ENCODE results near the gene TMEM63A. TPM values are rescaled to one million over a fixed set of nuclear protein-coding genes. Genes with fewer than 3 reads are reported as not detected.

TMEM63A gene
- total RNA-seq, 1 experiment from 2014 or later = 91.7 TPM

DNA sequence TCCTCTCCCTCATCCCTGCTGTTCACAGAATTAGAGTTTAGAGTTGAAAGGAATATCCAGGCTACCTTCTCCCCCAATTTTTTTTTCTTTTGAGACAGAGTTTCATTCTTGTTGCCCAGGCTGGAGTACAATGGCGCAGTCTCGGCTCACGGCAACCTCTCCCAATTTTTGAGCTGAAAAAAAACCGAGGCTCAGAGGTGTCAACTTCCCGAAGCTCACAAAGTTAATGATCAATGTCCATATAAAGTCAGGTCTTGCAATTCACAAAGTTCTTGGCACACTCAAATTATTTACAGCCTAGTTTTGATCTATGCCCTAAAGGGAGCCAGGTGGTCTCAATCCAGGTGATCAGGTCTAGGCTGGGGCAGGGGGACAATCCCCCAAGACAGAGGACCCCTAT, 7.6 kb upstream of the TMEM63A start (continued):
- TF ChIP-seq, protein P1, sequence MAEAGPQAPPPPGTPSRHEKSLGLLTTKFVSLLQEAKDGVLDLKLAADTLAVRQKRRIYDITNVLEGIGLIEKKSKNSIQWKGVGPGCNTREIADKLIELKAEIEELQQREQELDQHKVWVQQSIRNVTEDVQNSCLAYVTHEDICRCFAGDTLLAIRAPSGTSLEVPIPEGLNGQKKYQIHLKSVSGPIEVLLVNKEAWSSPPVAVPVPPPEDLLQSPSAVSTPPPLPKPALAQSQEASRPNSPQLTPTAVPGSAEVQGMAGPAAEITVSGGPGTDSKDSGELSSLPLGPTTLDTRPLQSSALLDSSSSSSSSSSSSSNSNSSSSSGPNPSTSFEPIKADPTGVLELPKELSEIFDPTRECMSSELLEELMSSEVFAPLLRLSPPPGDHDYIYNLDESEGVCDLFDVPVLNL (CRISPR knock-in tag; IDR thresholded peaks at IDR 0.05; ENCODE audit: borderline replicate concordance, low read depth) = no peak
- TF ChIP-seq ETV6 (CRISPR knock-in tag; IDR thresholded peaks at IDR 0.05) (no peak), KAT7 (CRISPR knock-in tag; IDR thresholded peaks at IDR 0.05; ENCODE audit: borderline replicate concordance) (no peak)
- TF ChIP-seq, protein P2, sequence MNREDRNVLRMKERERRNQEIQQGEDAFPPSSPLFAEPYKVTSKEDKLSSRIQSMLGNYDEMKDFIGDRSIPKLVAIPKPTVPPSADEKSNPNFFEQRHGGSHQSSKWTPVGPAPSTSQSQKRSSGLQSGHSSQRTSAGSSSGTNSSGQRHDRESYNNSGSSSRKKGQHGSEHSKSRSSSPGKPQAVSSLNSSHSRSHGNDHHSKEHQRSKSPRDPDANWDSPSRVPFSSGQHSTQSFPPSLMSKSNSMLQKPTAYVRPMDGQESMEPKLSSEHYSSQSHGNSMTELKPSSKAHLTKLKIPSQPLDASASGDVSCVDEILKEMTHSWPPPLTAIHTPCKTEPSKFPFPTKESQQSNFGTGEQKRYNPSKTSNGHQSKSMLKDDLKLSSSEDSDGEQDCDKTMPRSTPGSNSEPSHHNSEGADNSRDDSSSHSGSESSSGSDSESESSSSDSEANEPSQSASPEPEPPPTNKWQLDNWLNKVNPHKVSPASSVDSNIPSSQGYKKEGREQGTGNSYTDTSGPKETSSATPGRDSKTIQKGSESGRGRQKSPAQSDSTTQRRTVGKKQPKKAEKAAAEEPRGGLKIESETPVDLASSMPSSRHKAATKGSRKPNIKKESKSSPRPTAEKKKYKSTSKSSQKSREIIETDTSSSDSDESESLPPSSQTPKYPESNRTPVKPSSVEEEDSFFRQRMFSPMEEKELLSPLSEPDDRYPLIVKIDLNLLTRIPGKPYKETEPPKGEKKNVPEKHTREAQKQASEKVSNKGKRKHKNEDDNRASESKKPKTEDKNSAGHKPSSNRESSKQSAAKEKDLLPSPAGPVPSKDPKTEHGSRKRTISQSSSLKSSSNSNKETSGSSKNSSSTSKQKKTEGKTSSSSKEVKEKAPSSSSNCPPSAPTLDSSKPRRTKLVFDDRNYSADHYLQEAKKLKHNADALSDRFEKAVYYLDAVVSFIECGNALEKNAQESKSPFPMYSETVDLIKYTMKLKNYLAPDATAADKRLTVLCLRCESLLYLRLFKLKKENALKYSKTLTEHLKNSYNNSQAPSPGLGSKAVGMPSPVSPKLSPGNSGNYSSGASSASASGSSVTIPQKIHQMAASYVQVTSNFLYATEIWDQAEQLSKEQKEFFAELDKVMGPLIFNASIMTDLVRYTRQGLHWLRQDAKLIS (CRISPR knock-in tag; IDR thresholded peaks at IDR 0.05; ENCODE audit: borderline replicate concordance) = no peak
- TF ChIP-seq, protein P3, sequence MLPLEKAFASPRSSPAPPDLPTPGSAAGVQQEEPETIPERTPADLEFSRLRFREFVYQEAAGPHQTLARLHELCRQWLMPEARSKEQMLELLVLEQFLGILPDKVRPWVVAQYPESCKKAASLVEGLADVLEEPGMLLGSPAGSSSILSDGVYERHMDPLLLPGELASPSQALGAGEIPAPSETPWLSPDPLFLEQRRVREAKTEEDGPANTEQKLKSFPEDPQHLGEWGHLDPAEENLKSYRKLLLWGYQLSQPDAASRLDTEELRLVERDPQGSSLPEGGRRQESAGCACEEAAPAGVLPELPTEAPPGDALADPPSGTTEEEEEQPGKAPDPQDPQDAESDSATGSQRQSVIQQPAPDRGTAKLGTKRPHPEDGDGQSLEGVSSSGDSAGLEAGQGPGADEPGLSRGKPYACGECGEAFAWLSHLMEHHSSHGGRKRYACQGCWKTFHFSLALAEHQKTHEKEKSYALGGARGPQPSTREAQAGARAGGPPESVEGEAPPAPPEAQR (CRISPR knock-in tag; IDR thresholded peaks at IDR 0.05) = no peak
- TF ChIP-seq, protein P4, sequence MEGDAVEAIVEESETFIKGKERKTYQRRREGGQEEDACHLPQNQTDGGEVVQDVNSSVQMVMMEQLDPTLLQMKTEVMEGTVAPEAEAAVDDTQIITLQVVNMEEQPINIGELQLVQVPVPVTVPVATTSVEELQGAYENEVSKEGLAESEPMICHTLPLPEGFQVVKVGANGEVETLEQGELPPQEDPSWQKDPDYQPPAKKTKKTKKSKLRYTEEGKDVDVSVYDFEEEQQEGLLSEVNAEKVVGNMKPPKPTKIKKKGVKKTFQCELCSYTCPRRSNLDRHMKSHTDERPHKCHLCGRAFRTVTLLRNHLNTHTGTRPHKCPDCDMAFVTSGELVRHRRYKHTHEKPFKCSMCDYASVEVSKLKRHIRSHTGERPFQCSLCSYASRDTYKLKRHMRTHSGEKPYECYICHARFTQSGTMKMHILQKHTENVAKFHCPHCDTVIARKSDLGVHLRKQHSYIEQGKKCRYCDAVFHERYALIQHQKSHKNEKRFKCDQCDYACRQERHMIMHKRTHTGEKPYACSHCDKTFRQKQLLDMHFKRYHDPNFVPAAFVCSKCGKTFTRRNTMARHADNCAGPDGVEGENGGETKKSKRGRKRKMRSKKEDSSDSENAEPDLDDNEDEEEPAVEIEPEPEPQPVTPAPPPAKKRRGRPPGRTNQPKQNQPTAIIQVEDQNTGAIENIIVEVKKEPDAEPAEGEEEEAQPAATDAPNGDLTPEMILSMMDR (IDR thresholded peaks at IDR 0.05) = no peak

DNA sequence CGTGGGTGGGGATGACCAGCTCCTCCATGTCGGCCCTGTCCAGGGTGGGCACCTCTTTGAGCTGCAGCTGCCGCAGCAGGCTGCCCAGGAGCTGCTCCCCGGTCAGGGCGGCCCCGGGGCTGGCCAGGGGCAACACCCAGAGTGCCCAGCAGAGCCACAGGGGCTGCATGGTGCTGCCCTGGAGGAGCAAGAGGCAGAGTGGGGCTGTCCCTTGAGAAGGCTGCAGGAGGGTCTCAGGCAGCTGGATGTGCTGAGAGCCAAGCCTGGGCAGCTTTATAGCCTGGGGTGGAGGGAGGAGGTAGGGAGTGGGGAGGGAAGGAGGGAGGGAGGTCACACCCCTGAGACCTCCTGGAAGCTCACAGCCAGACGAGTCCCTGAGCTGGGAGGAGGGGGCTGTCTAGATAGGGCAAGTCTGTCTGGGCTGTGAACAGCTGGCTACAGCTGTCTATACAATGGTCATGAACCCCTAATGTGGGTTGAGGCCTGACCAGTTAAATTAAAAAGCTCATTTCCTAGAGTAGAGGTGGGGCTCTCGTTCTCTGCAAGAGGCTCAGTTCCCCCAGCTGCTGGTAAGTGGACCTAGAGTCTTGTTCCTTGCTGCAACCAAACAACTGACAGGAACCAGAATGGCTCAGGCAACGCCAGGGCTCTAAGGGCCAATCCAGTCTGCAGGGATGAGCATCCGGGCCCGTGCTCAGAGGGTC, 6.9 kb upstream of the TMEM63A start, which contains the start of gene LEFTY1:
TSS of gene LEFTY1 (minus strand) at position 249 of the 704 bp plus-strand sequence. CDS start at position 169, 80 bp downstream.
- no peaks in the 10 kb centered on the region for H3K9me3 Mint-ChIP-seq
- TF ChIP-seq, protein P5, sequence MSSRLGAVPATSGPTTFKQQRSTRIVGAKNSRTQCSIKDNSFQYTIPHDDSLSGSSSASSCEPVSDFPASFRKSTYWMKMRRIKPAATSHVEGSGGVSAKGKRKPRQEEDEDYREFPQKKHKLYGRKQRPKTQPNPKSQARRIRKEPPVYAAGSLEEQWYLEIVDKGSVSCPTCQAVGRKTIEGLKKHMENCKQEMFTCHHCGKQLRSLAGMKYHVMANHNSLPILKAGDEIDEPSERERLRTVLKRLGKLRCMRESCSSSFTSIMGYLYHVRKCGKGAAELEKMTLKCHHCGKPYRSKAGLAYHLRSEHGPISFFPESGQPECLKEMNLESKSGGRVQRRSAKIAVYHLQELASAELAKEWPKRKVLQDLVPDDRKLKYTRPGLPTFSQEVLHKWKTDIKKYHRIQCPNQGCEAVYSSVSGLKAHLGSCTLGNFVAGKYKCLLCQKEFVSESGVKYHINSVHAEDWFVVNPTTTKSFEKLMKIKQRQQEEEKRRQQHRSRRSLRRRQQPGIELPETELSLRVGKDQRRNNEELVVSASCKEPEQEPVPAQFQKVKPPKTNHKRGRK (CRISPR knock-in tag; IDR thresholded peaks at IDR 0.05; ENCODE audit: borderline replicate concordance) = no peak
- 0 out of 2 replicates have a peak, but pooled peaks have one; percentile 25 for TF ChIP-seq TP53 (CRISPR knock-in tag; IDR thresholded peaks at IDR 0.05)
- peak; percentile 25; the same call in 1 of the 2 replicates for TF ChIP-seq KAT7 (CRISPR knock-in tag; IDR thresholded peaks at IDR 0.05; ENCODE audit: borderline replicate concordance)
- TF ChIP-seq, protein P6, sequence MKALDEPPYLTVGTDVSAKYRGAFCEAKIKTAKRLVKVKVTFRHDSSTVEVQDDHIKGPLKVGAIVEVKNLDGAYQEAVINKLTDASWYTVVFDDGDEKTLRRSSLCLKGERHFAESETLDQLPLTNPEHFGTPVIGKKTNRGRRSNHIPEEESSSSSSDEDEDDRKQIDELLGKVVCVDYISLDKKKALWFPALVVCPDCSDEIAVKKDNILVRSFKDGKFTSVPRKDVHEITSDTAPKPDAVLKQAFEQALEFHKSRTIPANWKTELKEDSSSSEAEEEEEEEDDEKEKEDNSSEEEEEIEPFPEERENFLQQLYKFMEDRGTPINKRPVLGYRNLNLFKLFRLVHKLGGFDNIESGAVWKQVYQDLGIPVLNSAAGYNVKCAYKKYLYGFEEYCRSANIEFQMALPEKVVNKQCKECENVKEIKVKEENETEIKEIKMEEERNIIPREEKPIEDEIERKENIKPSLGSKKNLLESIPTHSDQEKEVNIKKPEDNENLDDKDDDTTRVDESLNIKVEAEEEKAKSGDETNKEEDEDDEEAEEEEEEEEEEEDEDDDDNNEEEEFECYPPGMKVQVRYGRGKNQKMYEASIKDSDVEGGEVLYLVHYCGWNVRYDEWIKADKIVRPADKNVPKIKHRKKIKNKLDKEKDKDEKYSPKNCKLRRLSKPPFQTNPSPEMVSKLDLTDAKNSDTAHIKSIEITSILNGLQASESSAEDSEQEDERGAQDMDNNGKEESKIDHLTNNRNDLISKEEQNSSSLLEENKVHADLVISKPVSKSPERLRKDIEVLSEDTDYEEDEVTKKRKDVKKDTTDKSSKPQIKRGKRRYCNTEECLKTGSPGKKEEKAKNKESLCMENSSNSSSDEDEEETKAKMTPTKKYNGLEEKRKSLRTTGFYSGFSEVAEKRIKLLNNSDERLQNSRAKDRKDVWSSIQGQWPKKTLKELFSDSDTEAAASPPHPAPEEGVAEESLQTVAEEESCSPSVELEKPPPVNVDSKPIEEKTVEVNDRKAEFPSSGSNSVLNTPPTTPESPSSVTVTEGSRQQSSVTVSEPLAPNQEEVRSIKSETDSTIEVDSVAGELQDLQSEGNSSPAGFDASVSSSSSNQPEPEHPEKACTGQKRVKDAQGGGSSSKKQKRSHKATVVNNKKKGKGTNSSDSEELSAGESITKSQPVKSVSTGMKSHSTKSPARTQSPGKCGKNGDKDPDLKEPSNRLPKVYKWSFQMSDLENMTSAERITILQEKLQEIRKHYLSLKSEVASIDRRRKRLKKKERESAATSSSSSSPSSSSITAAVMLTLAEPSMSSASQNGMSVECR (CRISPR knock-in tag; IDR thresholded peaks at IDR 0.05; ENCODE audit: borderline replicate concordance) = no peak
- 0 out of 2 replicates have a peak, but pooled peaks have one; percentile 18 for TF ChIP-seq ZBTB21 (CRISPR knock-in tag; IDR thresholded peaks at IDR 0.05; ENCODE audit: borderline replicate concordance)
- H3K4me1 Mint-ChIP-seq = peaks cover 43% of the 10 kb centered on the region
- H3K36me3 Mint-ChIP-seq = 0 out of 2 replicates have a peak, but pooled peaks cover 4% of the 10 kb centered on the region
- H3K27ac Mint-ChIP-seq = peak within 1 kb of the TSS; percentile 78
- ATAC-seq = peak; percentile 50
- no peaks in the 10 kb centered on the region; the same call in 1 of the 2 replicates for H3K27me3 Mint-ChIP-seq (ENCODE audit: low read depth)
- CTCF ChIA-PET = interaction anchor here (0.7 to 4.3 kb wide), 11 partner anchors 9 to 414 kb away, joined by 3 to 21 read pairs (median 6); no protein-coding TSS in a partner anchor
- peak within 1 kb of the TSS; percentile 69 for H3K4me3 Mint-ChIP-seq
- DNase-seq (ENCODE audit: low spot score) = peak; percentile 42
- POLR2A ChIA-PET = interaction anchor here (0.5 to 1.5 kb wide), 7 partner anchors 8 to 402 kb away, joined by 3 to 5 read pairs (median 3); partner anchors contain the start of gene PYCR2
